ENCODE results near the gene SLC35A5.

DNA sequence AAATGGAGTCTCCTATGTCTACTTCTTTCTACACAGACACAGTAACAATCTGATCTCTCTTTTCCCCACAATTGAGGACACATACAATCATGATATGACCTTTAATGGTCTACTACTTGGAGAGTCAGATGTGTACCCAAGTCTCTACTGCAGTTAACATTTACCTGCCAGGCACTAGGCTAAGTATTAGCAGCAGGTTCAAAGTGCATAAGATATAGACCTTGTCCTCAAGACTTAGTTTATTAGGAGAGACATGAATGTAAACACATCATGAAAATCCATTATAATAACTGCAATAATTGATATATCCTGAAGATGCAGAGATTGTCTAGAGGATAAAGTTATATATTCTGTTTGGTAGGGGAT lies 3.1 kb downstream of the SLC35A5 start:
- TF ChIP-seq, protein P1, sequence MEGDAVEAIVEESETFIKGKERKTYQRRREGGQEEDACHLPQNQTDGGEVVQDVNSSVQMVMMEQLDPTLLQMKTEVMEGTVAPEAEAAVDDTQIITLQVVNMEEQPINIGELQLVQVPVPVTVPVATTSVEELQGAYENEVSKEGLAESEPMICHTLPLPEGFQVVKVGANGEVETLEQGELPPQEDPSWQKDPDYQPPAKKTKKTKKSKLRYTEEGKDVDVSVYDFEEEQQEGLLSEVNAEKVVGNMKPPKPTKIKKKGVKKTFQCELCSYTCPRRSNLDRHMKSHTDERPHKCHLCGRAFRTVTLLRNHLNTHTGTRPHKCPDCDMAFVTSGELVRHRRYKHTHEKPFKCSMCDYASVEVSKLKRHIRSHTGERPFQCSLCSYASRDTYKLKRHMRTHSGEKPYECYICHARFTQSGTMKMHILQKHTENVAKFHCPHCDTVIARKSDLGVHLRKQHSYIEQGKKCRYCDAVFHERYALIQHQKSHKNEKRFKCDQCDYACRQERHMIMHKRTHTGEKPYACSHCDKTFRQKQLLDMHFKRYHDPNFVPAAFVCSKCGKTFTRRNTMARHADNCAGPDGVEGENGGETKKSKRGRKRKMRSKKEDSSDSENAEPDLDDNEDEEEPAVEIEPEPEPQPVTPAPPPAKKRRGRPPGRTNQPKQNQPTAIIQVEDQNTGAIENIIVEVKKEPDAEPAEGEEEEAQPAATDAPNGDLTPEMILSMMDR (conservative IDR thresholded peaks at IDR 0.05 in 1 of 2, IDR thresholded peaks at IDR 0.05 in 1 of 2; ENCODE audit: low read depth in 1 of 2, low read length in 2 of 2): no peak
- no peak for TF ChIP-seq EZH2 (IDR thresholded peaks at IDR 0.05; ENCODE audit: low read length, missing control alignments)

All from fibroblast of lung (primary cell).